GM21528 (cell line): Measurements from ENCODE around the gene DNAH8.
"Not testable (repeated sequence)": the region's sequence is repeated elsewhere in the genome, so short reads cannot be mapped to it uniquely, and the experiment has no call there.

Source experiments
- ATAC-seq: cut with Tn5 transposase; IDR thresholded peaks from one replicate; pipeline ENCODE4 v1.9.1; 2021; ENCODE audit warnings: mild to moderate bottlenecking, moderate library complexity; ENCODE audit not compliant: unreplicated experiment, low FRiP score

DNAH8 gene

DNA sequence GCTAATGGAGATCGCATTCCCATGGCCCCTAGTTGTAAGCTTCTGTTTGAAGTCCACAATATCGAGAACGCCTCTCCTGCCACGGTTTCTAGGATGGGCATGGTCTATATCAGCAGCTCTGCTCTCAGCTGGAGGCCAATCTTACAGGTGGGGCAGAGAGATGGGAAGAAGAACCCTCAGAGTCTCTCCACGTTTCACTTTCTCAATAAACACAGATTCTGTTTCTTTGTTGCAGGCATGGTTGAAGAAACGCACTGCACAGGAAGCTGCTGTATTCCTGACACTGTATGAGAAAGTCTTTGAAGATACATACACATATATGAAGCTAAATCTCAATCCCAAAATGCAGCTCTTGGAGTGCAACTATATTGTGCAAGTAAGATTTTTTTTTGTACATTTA is 157.9 kb downstream of the DNAH8 start:
- no peak for ATAC-seq

DNA sequence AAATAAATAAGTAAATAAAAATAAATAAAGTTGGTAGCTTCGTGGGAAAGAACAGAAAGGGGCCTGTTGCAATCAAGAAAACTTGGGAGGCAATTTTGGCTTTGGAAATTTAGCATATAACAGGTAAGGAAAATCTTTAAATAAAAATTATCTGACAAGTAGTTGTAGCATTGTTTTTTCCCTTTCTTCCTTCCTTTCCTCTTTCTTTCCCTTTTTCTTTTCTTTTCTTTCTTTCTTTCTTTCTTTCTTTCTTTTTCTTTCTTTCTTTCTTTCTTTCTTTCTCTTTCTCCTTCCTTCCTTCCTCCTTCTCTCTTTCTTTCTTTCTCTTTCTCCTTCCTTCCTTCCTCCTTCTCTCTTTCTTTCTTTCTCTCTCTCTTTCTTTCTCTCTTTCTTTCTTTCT is 158.7 kb downstream of the DNAH8 start:
- ATAC-seq = not testable (repeated sequence)

DNA sequence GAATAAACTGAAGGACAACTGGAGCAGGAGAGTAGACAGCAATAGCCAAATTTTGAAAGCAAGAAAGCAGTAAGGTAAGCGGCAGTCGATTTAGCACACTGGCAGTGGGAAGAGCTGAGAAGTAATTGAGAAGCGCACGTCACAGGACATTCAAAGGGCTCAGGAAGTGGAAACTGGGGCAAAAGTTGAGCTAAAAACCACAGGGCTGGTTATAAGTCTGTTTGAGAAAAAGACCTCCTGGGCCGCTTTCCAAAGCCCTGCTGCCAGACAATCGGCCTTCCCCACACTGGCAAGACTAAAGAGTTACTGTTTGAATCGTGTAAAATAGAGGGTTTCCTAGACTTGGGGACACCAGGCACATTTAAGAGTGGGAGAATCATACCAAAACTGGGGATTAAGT is 161.4 kb downstream of the DNAH8 start:
- ATAC-seq = no peak

DNA sequence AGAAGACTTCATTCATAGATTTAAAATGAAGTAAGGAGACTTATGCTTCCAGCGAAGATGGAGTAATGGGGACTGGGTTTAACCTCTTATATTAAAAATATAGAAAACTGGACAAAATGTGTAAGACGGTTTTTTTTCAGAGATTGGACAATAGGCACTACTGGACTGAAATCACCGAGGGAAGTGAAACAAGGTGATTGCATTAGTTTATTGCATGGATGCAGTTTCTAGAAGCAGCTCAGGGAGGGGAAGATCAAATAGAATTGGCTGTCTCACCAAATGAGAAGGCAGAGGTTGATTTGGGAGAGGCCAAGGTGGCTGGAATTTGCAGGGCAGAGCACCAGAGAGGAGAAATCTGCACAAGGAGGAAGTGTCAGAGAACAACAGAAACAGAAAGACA is 162.6 kb downstream of the DNAH8 start:
- no peak for ATAC-seq

DNA sequence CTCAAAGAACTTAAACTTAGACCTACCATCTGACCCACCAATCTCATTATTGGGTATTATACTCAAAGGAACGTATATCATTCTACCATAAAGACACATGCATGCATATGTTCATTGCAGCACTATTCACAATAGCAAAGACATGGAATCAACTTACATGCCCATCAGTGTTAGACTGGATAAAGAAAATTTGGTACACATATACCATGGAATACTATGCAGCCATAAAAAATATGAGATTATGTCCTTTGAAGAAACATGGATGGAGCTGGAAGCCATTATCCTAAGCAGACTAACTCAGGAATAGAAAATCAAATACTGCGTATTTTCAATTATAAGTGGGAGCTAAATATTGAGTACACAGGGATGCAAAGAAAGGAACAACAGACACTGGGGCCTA is 167.0 kb downstream of the DNAH8 start:
- ATAC-seq = no peak

DNA sequence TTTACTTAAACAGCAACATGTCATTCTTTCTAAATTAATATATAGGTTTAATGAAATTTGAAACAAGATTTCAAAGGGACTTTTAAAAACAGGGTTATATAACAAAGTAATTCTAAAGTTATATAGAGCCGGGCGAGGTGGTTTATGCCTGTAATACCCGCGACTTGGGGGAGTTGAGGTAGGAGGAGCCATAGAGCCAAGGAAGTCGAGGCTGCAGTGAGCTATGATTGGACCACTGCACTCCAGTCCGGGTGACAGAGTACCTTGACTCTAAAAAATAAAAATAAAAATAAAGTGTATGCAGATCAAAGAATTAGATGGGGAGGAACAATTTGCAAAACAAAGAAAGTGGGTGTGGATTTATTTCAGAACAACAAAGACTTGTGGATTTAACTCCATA is 182.4 kb downstream of the DNAH8 start:
- ATAC-seq = no peak

DNA sequence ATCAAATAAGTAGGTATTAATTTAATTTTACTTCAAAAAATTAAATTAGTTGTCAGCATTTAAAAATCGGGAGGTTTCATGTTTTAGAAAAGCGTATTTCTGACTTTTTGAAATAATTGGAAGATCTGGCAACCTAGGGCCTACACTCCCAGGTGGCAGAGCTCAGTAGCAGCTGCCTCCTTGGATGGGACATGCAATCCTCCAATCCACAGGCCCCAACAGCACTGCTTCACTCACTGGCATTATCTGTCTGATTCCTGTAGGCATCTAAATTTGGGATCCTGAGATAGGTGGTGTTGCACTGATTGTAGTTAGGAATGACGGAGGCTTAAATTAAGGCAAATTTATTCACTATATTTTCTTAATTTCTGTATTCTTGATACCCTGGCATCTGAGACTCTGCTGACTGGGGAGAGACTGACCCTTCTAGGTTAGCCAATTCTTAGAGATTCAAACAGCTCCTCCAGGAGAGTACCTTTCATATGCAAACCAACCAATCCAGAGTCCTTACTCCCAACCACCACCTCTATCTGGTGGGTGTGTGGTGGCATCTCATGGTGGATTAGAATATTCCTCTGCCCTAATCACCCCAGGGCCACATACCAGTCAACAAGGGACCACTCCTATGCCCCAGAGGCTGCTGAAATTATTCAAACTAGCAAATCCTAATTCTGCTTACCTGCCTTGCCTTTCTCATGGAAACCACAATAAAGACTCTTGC is 186.9 kb downstream of the DNAH8 start:
- no peak for ATAC-seq

DNA sequence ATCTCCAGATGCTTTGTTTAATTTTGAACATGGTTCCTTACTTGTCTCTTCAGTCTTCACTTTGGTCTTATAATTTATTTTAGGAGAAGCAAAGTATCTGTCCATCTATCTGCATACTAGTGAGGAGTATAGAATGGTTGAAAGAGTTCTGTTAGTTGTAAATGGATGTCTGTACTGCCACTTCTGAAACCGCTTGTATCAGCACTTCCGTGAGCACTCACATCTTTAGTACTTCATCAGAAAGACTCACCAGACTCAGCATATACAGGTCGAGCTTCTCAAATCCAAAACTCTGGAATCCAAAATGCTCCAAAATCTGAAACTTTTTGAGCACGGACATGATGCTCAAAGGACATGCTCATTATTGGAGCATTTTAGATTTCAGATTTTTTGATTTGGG is 191.5 kb downstream of the DNAH8 start:
- ATAC-seq = no peak

DNA sequence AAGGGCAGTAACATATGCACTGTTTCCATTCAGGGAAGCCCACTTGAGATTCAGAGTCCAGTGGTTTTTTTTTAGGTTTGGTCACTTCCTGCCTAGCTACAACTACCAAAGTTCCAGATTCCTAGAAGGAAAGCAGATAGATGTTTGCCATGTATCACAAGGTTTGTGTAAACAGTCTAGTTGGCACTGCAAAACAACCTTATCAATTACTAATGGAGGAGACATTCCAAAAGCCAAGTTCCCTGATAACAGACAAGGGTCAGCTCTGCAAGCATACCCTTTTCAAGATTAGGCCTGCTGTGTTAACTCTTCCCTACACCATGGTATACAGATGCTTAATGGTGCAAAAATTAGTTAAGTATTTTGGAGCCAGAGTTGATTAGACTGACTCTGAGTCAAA is 192.2 kb downstream of the DNAH8 start:
- ATAC-seq = no peak

DNA sequence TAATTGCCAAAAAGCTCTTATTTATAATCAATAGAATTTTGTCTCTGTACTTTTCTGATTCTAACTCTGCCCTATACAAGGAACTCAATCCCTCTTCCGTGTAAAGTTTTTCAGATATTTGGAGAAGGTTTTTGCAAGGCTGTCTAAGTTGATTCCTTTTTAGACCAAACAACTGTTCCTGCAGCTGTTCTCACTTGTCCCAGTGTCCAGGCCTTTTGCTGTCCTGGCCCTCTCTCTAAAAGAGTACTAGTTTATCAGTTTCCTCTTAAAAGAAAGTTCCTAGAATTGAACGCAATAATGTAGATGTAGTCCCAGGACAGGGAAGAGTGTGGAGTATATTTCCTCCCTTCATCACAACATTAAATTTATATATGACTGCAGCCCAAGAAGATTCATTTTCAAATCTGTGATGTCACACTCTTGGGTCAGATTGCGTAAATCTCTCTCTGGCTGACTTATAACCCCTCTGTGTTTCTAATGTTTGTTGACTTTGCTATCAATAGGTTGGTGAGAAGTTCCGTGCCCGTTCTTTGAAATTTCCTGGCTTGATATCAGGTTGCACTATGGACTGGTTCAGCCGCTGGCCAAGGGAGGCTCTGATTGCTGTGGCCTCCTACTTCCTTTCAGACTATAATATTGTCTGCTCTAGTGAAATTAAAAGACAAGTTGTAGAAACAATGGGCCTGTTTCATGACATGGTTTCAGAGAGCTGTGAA is 194.1 kb downstream of the DNAH8 start:
- ATAC-seq = no peak

DNA sequence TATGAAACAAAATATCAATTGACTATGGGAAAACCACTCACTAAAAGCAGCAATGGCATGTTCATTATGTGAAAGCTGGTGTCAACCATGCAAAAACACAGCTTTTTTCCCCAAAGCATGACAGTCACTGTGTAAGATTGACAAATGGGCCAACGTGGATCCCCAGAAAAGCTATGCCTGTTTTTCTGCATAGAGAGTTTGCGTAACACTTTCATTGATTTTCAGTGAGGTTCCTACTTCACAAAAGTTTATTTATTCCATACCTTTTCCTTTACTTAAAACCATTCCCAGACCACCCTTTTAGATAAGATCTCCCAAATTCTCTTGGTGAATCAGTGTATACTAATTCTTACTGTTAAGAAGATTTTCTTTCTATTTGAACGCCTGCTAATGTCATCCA is 195.1 kb downstream of the DNAH8 start:
- ATAC-seq = no peak

DNA sequence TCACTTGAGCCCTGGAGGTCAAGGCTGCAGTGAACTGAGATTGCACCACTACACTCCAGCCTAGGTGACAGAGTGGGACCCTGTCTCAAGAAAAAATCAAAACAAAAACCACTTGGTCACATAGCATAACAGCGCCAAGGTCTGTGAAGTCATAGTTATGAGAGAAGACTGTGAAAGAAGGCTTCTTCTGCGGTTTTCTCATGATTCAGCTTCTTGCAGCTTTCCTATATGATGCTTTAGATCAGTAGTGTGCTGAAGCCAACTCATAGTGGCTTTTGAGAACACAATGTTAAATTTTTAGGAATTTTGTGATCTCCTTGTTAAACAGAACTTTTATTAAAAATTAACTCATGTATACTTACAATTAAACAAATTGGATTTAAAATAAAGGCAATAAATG is 197.3 kb downstream of the DNAH8 start:
- ATAC-seq = no peak

DNA sequence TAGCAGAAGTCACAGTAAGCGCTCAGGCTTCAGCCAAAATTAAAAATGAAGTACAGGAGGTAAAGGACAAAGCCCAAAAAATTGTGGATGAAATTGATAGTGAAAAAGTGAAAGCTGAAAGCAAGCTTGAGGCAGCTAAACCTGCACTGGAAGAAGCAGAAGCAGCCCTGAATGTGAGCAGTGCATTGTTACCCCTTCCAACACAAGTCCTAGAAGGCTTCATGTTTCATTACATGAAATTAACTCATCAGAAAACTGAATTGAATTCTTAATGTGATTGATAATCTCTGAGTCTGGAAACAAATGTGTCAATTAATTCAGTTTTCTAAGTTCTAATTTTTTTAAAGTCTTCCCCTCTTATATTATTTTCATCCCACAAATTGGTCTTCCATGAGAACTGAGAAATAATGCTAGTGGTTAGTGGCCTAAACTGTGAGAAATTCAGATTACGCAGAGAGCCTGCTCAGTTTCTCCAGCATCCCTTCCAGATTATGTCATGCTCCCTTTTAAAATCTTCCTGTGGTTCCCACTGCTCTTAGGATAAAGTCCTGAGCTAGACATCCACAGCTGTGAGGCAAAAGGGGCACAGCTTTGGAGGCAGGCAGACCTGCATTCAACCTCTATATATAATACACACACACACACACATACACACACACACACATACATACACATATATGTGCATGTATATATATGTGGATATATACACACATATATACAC is 200.3 kb downstream of the DNAH8 start:
- no peak for ATAC-seq

DNA sequence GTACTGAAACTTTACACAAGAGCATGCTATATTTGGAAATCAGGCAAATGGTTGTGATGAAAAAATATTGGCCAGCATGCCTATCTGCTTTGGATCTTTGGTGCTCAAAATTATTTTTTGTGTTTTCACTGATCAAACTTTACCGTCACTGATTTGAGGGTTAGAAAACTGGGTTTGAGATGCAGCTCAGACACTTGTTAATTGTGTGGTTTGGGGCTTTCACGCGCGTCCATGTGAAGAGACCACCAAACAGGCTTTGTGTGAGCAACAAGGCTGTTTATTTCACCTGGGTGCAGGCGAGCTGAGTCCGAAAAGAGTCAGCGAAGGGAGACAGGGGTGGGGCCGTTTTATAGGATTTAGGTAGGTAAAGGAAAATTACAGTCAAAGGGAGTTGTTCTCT is 206.4 kb downstream of the DNAH8 start:
- ATAC-seq = not testable (repeated sequence)

DNA sequence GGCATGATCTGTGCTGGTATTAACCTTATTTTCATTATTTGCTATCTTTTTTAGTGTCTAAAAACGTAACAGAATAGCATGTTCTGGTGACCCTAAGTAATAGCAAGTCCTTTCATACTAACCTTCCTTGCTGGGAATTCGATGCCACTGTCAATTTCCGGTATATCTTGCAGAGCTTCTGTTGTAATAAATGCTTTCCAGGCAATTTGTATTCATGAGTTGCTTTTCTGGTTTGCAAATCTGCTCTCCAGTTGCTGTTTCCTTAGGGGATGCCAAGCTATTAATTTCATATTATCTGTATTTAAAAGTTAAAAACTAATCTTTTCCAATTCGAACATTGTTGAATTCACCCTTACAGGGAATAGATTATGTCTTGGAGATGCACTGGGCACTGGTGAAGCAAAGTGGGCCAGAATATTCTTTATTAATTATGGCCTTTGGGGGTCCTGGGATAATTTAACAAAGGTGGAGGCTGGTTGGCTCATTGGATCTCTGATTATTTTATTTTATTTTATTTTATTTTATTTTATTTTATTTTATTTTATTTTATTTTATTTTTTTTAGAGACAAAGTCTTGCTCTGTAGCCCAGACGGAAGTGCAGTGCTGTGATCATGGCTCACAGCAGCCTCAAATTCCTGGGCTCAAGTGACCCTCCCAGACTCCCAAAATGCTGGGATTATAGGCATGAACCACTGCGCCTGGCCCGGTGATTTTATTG is 209.8 kb downstream of the DNAH8 start:
- no peak for ATAC-seq

DNA sequence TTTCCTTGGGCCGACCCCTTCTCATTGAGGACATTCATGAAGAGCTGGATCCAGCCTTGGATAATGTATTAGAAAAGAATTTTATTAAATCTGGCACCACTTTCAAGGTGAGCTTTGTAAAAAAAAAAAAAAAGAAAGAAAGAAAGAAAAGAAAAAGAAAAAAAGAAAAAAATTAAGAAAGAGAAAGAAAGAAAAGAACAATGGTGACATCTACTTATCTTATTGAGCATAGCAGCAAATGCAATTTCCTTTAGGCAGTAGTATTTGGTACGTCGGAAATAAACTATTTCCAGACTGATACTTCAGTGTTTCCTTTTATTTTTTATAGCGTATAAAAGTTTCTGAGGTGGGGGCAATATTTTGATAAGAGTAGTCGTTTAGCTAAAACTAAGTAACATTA is 214.4 kb downstream of the DNAH8 start:
- no peak for ATAC-seq

DNA sequence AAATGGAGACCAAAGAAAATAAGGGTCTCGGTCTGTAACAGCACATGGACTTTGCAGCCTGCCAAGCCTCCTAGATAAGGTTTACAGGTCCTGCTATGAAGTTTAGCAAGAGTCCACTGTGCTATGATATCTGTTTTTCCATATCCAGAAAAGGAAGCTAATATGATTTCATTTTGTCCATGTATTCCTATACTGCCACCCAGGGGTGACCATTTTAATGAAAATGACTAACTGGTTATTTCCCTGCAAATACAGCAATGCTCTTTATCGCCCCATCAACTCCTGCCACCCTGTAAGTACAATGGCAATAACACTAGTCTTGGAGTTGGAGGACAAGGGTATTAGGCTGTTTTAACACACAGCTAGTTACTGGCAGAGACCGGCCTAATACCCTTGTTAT is 218.3 kb downstream of the DNAH8 start:
- no peak for ATAC-seq

DNA sequence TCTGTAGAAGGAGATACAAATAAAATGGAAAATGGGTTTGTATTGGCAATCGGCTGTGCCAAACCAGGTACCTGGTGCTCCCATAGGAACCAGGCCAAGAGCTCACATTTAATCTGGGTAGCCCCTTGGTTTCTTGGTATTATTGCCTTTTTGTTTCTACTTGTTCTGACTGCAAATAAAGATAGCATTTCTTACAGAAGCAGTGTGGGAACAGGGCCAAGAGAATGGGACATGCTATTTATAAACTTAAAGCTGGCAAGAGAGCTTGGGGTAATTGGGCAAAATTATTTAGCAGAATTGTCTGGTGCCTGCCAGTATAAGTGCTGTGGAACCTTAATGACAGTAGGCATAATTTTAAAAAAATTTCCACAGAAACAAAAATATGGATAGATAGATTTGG is 219.9 kb downstream of the DNAH8 start:
- no peak for ATAC-seq

DNA sequence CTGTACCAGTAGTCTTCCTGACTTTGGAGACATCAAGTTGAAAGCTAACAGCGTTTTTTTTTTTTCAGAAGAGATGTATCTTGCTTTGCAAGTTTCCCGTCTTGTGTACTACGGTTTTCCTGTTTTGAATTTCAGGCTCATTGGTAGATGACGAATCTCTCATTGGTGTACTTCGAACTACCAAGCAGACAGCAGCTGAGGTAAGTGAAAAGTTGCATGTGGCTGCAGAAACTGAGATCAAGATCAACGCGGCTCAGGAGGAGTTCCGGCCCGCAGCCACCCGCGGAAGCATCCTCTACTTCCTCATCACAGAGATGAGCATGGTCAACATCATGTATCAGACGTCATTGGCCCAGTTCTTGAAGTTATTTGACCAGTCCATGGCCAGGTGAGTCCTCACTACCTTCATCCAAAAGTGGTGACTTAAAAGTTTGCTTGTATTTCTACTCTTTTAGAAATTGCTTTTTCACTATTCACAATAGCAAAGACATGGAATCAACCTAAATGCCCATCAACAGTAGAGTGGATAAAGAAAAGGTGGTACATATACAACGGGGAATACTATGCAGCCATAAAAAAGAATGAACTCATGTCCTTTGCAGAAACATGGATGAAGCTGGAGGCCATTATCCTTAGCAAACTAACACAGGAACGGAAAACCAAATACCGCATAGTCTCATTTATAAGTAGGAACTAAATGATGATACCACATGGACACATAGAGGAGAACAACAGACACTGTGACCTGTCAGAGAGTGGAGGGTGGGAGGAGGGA is 222.9 kb downstream of the DNAH8 start:
- no peak for ATAC-seq

DNA sequence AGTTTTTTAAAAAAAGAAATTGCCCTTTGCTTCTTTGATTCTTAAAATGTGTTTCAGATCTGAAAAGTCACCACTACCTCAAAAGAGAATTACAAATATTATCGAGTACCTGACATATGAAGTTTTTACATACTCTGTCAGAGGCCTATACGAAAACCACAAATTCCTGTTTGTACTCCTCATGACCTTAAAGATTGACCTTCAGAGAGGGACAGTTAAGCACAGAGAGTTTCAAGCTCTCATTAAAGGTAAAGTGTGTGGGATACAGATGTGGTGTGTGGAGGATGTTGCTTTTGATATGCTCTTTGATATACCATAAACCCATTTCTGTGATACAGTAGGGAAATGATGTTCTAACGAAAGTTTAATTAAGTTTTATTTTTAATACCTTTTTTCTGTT is 223.6 kb downstream of the DNAH8 start:
- no peak for ATAC-seq
